HG03378 (cell line): ENCODE measurements around the gene ZNF816.
"Not testable (repeated sequence)": the region's sequence is repeated elsewhere in the genome, so short reads cannot be mapped to it uniquely, and the experiment has no call there.

Source experiments
- ATAC-seq: cut with Tn5 transposase; IDR thresholded peaks from one replicate; pipeline ENCODE4 v1.9.1; 2021; ENCODE audit warnings: mild to moderate bottlenecking, moderate library complexity; ENCODE audit not compliant: unreplicated experiment

ZNF816 gene

DNA sequence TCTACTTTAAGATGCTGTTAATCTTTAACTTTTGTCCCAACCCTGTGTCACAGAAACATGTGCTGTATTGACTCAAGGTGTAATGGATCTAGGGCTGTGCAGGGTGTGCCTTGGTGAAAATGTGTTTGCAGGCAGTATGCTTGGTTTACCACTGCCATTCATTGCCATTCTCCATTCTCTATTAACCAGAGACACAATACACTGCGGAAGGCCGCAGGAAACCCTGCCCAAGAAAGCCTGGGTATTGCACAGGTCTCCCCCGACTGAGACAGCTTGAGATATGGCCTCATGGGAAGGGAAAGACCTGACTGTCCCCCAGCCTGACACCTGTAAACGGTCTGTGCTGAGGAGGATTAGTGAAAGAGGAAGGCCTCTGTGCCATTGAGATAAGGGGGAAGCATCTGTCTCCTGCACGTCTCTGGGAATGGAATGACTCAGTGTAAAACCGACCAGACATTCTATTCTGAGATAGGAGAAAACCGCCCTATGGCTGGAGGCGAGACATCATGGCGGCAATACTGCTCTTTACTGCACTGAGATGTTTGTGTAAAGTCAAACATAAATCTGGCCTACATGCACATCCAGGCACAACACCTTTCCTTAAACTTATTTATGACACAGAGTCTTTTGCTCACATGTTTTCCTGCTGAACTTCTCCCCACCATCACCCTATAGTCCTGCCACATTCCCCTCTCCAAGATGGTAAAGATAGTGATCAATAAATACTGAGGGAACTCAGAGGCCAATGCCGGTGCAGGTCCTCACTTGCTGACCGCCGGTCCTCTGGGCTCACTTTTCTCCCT is 26.3 kb downstream of the ZNF816 start:
- ATAC-seq: no peak

DNA sequence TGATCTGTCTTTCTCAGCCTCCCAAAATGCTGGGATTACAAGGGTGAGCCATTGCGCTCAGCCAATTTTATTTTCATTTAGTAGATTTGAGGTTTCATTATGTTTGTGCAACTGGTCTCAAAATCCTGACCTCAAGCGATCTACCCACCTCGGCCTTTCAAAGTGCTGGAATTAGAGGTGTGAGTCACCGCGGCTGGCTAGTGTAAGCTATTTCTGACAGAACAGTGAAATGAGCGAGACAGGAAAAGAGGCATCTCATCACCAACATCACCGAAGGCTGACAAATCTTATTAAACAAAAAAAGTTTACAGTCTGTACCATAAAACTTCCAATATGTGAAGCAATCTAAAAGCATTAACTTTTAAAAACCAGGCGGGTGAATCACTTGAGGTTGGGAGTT is 27.2 kb downstream of the ZNF816 start:
- no peak for ATAC-seq

DNA sequence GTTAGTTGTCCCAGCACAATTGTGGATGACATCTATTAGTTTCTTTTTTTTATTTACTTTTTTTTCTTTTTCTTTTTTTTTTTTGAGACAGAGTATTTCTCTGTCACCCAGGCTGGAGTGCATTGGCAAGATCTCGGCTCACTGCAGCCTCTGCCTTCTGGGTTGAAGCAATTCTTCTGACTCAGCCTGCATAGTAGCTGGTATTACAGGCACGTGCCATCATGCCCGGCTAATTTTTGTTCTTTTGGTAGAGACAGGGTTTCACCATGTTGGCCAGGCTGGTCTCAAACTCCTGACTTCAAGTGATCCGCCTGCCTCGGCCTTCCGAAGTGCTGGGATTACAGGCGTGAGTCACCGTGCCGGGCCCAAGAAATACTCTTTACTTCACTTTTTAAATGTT is 38.0 kb downstream of the ZNF816 start:
- not testable (repeated sequence) for ATAC-seq

DNA sequence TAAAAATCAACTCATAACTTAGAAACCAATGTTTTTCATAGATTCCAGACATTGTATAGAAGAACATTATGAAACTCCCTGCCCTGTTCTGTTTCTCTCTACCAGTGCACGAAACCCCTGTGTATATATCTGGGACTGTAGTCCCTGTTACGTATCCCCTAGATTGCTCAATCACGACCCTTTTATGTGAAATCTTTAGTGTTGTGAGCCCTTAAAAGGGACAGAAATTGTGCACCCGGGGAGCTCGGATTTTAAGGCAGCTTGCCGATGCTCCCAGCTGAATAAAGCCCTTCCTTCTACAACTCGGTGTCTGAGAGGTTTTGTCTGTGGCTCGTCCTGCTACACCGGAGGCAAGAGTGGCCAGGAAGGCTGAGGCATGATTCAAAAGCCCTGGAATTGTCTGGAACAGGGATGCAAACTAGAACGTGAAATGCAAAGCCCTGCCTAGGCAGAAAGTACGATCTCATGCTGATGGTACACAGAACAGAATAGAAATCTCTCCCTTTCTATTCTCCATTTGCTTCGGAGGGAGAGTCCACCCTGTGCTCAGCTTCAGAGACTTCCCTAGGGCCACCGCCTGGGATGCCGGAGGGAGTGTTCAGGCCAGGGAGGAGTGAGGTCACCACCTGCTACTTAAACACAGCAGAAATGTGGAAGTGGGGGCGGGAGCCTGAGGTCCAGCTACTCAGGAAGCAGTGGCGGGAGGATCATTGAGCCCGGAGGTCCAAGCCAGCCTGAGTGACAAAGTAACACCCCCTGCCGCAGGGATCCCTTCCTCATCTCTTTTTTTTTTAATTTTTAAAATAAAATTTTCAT is 38.7 kb downstream of the ZNF816 start:
- ATAC-seq: no peak

DNA sequence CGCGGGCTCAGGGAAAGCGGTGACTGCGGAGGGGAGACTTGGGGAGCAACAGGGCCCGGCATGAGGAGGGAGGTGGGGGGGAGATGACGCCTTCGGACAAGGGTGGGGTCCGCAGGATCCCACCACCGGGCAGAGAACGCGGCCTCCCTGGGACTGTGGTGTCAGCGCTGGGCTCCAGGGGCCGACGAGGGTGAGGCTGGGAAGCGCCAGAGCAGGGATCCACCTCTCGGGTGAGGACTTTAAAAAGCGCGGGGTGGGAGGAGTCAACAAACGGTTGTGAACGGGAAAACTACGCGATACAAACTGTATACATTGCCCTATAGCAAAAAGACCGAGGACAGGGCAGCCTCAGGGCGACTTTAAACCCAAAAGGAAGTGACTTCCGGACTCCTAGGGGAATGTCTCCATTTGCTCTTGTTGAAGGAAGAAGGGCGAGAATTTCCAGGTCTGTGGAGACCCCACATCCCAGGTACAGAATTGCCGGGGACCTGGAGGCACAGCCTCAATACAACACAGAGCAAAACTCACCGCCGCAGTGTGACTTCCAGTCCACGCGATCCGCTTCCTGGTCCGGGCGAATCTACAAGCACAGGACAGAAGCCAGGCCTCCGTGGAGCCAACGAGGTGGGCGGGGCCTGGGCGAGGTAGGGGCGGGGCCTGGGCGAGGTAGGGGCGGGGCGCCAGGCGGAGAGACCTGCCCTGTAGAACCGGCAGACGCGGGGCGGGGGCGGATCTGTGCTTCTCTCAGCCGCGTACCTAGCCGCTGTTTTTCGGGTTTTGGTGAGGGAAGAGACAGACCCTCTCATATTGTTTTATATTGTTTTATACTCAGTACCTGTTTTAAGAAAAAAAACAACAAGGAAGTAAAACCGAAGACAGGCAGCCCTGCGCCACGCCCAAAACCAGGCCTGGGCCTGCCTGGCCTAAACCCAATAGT is 39.6 kb downstream of the ZNF816 start, which contains the start of gene ZNF888:
Gene ZNF888 (minus strand): TSS at position 588 of the 937 bp plus-strand sequence. CDS start 5,555 bp downstream, outside the sequence.
- peak; percentile 63 for ATAC-seq

DNA sequence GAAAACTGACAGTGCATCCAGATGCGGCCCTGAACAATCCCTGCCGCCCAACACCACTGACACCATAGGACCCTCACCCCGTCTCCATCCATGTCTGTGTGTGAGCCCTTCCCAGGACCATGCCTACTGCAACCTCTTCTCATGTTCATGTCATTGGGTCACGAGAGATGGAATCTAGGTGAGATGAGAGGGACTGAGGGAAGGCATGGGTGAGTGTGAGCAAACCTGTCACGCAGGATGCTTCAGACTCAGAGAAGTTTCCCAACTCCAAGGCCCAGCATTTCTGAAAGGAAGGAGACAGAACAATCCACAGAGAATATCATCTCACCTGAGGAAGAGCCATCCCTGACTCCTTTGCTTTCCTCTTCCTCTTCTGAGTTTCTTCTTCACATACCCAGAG is 45.1 kb downstream of the ZNF816 start:
- ATAC-seq: no peak

DNA sequence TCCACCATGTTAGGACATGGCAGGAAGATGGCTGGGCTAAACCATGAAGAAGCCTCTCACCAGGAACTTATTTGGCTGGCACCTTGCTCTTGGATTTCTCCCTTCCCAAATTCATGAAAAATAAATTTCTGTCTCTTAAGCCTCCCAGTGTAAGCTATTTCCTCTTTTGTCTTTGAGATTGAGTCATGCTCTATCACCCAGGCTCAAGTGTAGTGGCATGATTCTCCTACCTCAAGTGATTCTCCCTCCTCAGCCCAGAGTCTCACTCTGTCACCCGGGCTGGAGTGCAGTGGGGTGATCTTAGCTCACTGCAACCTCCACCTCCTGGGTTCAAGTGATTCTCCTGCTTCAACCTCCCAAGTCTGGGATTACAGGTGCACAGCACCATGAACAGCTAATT is 52.0 kb downstream of the ZNF816 start:
- ATAC-seq: no peak

DNA sequence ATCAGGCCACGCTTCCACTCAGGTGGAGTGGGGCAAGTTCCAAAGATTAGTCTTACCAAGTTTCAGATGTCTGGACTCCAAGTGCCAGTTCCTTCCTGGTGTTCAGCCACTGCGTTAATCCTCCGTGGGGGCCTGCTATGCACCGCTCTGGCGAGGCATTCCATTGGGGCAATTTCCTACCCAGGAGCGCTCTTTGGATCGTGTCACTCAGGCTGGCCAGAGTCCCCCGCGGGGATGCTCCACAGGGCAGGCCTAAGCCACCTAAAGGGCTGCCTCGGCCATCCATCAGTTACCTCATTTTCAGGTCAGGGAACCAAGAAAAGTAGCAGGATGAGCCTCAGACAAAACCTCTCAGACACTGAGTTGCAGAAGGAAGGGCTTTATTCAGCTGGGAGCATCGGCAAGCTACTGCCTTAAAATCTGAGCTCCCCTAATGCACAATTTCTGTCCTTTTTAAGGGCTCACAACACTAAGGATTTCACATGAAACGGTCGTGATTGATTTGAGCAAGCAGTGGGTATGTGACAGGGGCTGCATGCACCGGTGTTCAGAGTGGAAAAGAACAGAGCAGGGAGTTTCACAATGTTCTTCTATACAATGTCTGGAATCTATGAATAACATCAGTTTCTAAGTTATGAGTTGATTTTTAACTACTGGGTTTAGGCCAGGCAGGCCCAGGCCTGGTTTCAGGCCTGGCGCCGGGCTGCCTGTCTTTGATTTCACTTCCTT is 58.5 kb downstream of the ZNF816 start:
- ATAC-seq: not testable (repeated sequence)

DNA sequence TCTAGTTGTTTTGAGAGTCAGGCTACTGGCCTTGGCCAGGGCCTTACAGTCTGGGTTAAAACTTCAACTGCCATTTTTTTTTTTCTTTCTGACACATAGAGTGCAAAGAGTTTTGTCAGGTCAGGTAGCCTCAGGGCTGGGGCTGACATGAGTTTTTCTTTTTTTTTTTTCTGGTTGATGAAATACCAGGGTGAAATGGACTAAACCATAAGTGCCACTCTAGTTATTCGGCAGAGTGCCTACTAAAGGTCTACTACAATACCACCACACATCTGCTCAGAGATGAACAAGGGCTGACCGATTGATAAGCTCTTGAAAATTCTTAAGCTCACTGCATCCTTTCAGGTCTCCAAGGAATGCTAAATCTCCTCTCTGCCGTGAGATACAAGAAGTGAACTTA is 60.8 kb downstream of the ZNF816 start:
- no peak for ATAC-seq
